ENCODE data around the gene PRKCA.

The PRKCA gene

DNA sequence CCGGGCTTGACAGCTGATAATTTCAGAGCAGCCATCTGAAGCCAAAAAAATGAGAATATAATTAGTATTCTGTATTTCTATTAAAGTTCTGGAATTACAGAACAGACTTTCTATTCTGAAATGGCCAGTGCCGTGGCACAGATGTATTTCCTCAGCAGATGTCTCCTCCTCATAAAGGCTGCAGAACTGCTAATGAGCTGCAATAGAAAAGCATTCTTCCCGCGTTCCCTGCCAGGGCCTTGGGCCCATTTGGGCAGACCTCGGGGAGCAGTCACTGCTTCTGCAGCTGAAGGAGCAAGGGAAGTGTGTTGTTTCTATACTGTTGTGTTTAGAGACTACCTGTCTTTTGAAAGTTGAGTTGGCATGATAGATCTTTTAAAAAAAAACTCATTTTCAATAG, 379.9 kb downstream of the PRKCA start:
- Histone ChIP-seq H3K27ac (ENCODE audit: low read depth, low read length) (no peak overlapping the region), H3K36me3 (ENCODE audit: insufficient read depth, low read length) (no peaks in the 10 kb centered on the region), H3K9ac (ENCODE audit: low read length) (no peak overlapping the region), H3K9me3 (ENCODE audit: low read length) (no peaks in the 10 kb centered on the region), H3K4me1 (ENCODE audit: insufficient read depth, low read length) (peaks cover 6% of the 10 kb centered on the region), H3K4me3 (ENCODE audit: low read depth in 1 of 2, low read length in 2 of 2) (no peak overlapping the region), H3K27me3 (ENCODE audit: control insufficient read depth in 1 of 2, insufficient read depth in 2 of 2, low read length in 2 of 2) (no peaks in the 10 kb centered on the region)

DNA sequence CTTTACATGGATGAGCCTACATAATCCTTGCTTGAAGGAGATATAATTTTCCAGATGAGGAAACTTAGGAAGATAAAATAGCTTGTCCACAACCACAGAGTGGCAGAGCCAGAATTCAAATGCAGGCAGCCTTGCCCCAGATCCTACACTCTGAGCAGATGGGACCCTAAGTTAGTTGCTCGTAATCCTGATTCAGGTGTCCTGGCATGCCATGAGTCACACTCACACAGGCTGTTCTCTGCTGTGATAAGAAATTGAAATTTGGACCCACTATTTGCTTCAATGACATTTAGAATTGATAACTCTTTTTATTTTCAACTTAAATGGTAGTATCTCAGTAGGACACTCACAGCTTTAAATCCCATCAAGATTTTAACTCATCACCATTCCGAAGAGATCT, 381.8 kb downstream of the PRKCA start:
- Histone ChIP-seq H3K27me3 (ENCODE audit: control insufficient read depth in 1 of 2, insufficient read depth in 2 of 2, low read length in 2 of 2) (no peaks in the 10 kb centered on the region), H3K4me1 (ENCODE audit: insufficient read depth, low read length) (peaks cover 6% of the 10 kb centered on the region), H3K36me3 (ENCODE audit: insufficient read depth, low read length) (peaks cover 13% of the 10 kb centered on the region), H3K4me3 (ENCODE audit: low read depth in 1 of 2, low read length in 2 of 2) (no peak overlapping the region), H3K9ac (ENCODE audit: low read length) (no peak overlapping the region), H3K27ac (ENCODE audit: low read depth, low read length) (no peak overlapping the region), H3K9me3 (ENCODE audit: low read length) (no peaks in the 10 kb centered on the region)

GRCh38 chr17:66684731-66685130, 382.3 kb downstream of the PRKCA start:
- Histone ChIP-seq H3K4me3 (ENCODE audit: low read depth in 1 of 2, low read length in 2 of 2) (no peak overlapping the region), H3K27ac (ENCODE audit: low read depth, low read length) (no peak overlapping the region), H3K9me3 (ENCODE audit: low read length) (no peaks in the 10 kb centered on the region), H3K36me3 (ENCODE audit: insufficient read depth, low read length) (peaks cover 14% of the 10 kb centered on the region), H3K9ac (ENCODE audit: low read length) (no peak overlapping the region), H3K4me1 (ENCODE audit: insufficient read depth, low read length) (peaks cover 6% of the 10 kb centered on the region), H3K27me3 (ENCODE audit: control insufficient read depth in 1 of 2, insufficient read depth in 2 of 2, low read length in 2 of 2) (no peaks in the 10 kb centered on the region)

DNA sequence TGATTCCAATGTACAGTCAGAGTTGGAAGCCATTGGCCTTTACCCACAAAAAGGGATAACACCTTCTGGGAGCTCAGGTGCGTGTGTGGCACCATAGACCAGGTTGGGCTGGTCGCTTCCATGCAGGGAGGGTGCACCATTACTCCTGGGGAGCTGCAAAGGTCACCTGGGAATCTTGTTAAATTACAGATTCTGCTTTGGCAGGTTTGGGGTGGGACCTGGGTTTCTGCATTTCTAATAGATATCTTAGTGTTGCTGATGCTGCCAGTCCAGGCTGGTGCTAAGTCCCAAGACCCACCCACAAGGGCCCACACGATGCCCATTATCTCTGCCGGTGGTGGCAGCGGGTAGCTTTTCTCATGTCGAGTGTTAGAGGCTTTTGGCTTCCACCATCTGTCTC, 384.2 kb downstream of the PRKCA start:
- H3K27me3 ChIP-seq (ENCODE audit: control insufficient read depth in 1 of 2, insufficient read depth in 2 of 2, low read length in 2 of 2) = no peaks in the 10 kb centered on the region
- H3K36me3 ChIP-seq (ENCODE audit: insufficient read depth, low read length) = peaks cover 24% of the 10 kb centered on the region
- no peaks in the 10 kb centered on the region for H3K9me3 ChIP-seq (ENCODE audit: low read length)
- H3K4me1 ChIP-seq (ENCODE audit: insufficient read depth, low read length) = peaks cover 9% of the 10 kb centered on the region
- H3K27ac ChIP-seq (ENCODE audit: low read depth, low read length) = no peak overlapping the region
- no peak overlapping the region for H3K4me3 ChIP-seq (ENCODE audit: low read depth in 1 of 2, low read length in 2 of 2)
- no peak overlapping the region for H3K9ac ChIP-seq (ENCODE audit: low read length)

- H3K9ac ChIP-seq (ENCODE audit: low read length) = no peak overlapping the region
- H3K27me3 ChIP-seq (ENCODE audit: control insufficient read depth in 1 of 2, insufficient read depth in 2 of 2, low read length in 2 of 2) = no peaks in the 10 kb centered on the region
- no peaks in the 10 kb centered on the region for H3K9me3 ChIP-seq (ENCODE audit: low read length)
- H3K27ac ChIP-seq (ENCODE audit: low read depth, low read length) = no peak overlapping the region
- peaks cover 13% of the 10 kb centered on the region for H3K4me1 ChIP-seq (ENCODE audit: insufficient read depth, low read length)
- no peak overlapping the region for H3K4me3 ChIP-seq (ENCODE audit: low read depth in 1 of 2, low read length in 2 of 2)
- H3K36me3 ChIP-seq (ENCODE audit: insufficient read depth, low read length) = peaks cover 28% of the 10 kb centered on the region
Measured at GRCh38 chr17:66687570-66688284, 385.3 kb downstream of the PRKCA start.

DNA sequence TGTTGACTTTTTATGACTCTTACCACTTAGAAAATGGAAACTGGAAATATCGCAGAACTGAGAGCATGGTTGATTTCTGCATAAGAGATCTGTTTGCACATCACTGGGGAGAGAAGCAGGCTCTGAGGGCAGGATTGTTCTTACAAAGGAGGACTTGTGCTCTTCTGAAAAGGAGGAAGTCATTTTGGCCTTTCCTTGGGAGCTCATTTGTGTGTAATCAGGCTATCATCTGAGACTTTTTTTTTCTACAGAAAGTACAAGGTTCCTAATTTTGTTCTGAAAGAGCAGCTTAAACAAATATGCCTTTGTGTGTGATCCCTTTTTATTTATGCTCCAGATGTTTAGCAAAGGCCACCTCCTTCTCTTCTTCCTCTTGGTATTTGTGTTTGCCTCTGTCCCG, 386.8 kb downstream of the PRKCA start:
- Histone ChIP-seq H3K4me1 (ENCODE audit: insufficient read depth, low read length) (peaks cover 13% of the 10 kb centered on the region), H3K36me3 (ENCODE audit: insufficient read depth, low read length) (peaks cover 28% of the 10 kb centered on the region), H3K4me3 (ENCODE audit: low read depth in 1 of 2, low read length in 2 of 2) (no peak overlapping the region), H3K27ac (ENCODE audit: low read depth, low read length) (no peak overlapping the region), H3K9me3 (ENCODE audit: low read length) (no peaks in the 10 kb centered on the region), H3K27me3 (ENCODE audit: control insufficient read depth in 1 of 2, insufficient read depth in 2 of 2, low read length in 2 of 2) (no peaks in the 10 kb centered on the region), H3K9ac (ENCODE audit: low read length) (no peak overlapping the region)

GRCh38 chr17:66690166-66690565, 387.8 kb downstream of the PRKCA start:
- H3K9ac ChIP-seq (ENCODE audit: low read length) = no peak overlapping the region
- no peak overlapping the region for H3K4me3 ChIP-seq (ENCODE audit: low read depth in 1 of 2, low read length in 2 of 2)
- H3K36me3 ChIP-seq (ENCODE audit: insufficient read depth, low read length) = peaks cover 28% of the 10 kb centered on the region
- no peak overlapping the region for H3K27ac ChIP-seq (ENCODE audit: low read depth, low read length)
- no peaks in the 10 kb centered on the region for H3K9me3 ChIP-seq (ENCODE audit: low read length)
- peaks cover 13% of the 10 kb centered on the region for H3K4me1 ChIP-seq (ENCODE audit: insufficient read depth, low read length)
- no peaks in the 10 kb centered on the region for H3K27me3 ChIP-seq (ENCODE audit: control insufficient read depth in 1 of 2, insufficient read depth in 2 of 2, low read length in 2 of 2)

DNA sequence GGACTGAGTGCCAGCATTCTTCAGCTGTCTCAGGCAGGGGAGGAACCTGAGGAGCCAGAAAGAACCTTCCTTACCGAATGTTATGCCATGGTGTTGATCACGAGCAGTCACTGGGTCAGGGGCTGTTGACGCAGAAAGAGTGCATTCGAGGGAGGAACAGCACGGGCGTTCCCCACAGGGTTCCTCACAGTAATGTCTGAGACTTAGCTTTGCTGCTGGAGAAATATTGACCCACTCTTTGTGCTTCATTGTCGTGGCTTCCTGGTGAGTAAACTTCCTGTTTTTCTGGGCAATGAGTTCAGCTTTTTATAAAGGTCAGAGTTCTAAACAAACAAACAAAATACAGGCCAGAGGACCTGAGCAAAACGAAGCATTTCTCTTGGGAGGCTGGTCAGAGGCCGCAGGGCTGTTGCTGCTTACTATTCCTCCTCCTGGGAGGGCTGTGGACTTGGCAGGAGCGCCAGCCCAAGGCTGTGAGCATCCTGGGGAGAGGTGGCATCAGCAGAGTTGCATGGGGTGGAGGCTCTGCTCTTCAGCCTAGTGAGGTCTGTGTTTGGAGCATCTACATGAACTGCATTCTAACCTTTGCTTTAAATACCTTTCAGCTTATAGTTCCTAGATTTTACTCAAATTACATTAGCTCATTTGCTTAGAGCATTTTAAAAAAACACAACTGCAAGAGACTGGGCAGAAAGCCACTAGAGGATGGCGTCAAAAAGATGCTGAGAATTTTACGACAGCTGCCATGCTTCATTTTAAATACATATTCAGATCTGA, 389.4 kb downstream of the PRKCA start:
- Histone ChIP-seq H3K9me3 (ENCODE audit: low read length) (no peaks in the 10 kb centered on the region), H3K27ac (ENCODE audit: low read depth, low read length) (no peak overlapping the region), H3K36me3 (ENCODE audit: insufficient read depth, low read length) (peaks cover 36% of the 10 kb centered on the region), H3K4me3 (ENCODE audit: low read depth in 1 of 2, low read length in 2 of 2) (no peak overlapping the region), H3K4me1 (ENCODE audit: insufficient read depth, low read length) (peaks cover 13% of the 10 kb centered on the region), H3K27me3 (ENCODE audit: control insufficient read depth in 1 of 2, insufficient read depth in 2 of 2, low read length in 2 of 2) (no peaks in the 10 kb centered on the region), H3K9ac (ENCODE audit: low read length) (no peak overlapping the region)

DNA sequence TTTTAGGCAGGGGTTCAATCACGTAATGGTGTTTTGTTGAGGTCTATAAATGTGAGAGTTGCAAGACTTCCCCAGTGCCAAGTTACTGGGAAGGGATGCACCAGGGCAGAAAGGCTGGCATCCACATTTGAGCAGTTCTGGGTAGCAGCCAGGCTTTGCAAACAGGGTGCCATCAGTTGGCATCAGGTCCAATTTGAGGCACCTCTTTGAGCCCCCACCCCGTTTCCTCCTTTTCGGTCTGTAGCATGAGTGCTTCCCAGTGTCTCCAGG, 389.9 kb downstream of the PRKCA start:
- Histone ChIP-seq H3K9ac (ENCODE audit: low read length) (no peak overlapping the region), H3K27me3 (ENCODE audit: control insufficient read depth in 1 of 2, insufficient read depth in 2 of 2, low read length in 2 of 2) (no peaks in the 10 kb centered on the region), H3K27ac (ENCODE audit: low read depth, low read length) (no peak overlapping the region), H3K4me3 (ENCODE audit: low read depth in 1 of 2, low read length in 2 of 2) (no peak overlapping the region), H3K4me1 (ENCODE audit: insufficient read depth, low read length) (peaks cover 13% of the 10 kb centered on the region), H3K9me3 (ENCODE audit: low read length) (no peaks in the 10 kb centered on the region), H3K36me3 (ENCODE audit: insufficient read depth, low read length) (peaks cover 41% of the 10 kb centered on the region)

- Histone ChIP-seq H3K36me3 (ENCODE audit: insufficient read depth, low read length) (peaks cover 28% of the 10 kb centered on the region), H3K27ac (ENCODE audit: low read depth, low read length) (no peak overlapping the region), H3K4me1 (ENCODE audit: insufficient read depth, low read length) (peaks cover 13% of the 10 kb centered on the region), H3K9me3 (ENCODE audit: low read length) (no peaks in the 10 kb centered on the region), H3K4me3 (ENCODE audit: low read depth in 1 of 2, low read length in 2 of 2) (no peak overlapping the region), H3K27me3 (ENCODE audit: control insufficient read depth in 1 of 2, insufficient read depth in 2 of 2, low read length in 2 of 2) (no peaks in the 10 kb centered on the region), H3K9ac (ENCODE audit: low read length) (no peak overlapping the region)
Measured at GRCh38 chr17:66695098-66695497, 392.7 kb downstream of the PRKCA start.

DNA sequence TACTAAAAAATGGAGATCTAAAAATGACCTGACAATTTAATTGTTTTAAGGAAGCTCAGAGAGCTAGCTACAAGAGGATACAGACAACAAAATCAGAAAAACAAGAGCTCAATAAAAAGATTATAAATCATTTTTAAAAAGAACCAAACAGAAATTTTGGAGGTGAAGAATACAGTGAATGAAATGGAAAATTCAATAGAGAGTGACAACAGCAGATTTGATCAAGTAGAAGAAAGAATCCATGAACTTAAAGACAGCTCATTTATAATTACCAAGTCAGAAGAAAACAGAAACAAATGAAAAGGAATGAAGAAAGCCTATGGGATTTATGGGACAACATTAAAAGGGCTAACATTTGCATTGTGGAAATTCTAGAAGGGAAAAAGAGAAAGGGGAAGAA, 395.9 kb downstream of the PRKCA start:
- H3K4me3 ChIP-seq (ENCODE audit: low read depth in 1 of 2, low read length in 2 of 2) = no peak overlapping the region
- H3K9ac ChIP-seq (ENCODE audit: low read length) = no peak overlapping the region
- H3K36me3 ChIP-seq (ENCODE audit: insufficient read depth, low read length) = peaks cover 18% of the 10 kb centered on the region
- H3K9me3 ChIP-seq (ENCODE audit: low read length) = no peaks in the 10 kb centered on the region
- no peaks in the 10 kb centered on the region for H3K27me3 ChIP-seq (ENCODE audit: control insufficient read depth in 1 of 2, insufficient read depth in 2 of 2, low read length in 2 of 2)
- H3K27ac ChIP-seq (ENCODE audit: low read depth, low read length) = no peak overlapping the region
- H3K4me1 ChIP-seq (ENCODE audit: insufficient read depth, low read length) = no peaks in the 10 kb centered on the region

- Histone ChIP-seq H3K9ac (ENCODE audit: low read length) (no peak overlapping the region), H3K4me3 (ENCODE audit: low read depth in 1 of 2, low read length in 2 of 2) (no peak overlapping the region), H3K36me3 (ENCODE audit: insufficient read depth, low read length) (peaks cover 12% of the 10 kb centered on the region), H3K27ac (ENCODE audit: low read depth, low read length) (no peak overlapping the region), H3K4me1 (ENCODE audit: insufficient read depth, low read length) (no peaks in the 10 kb centered on the region), H3K27me3 (ENCODE audit: control insufficient read depth in 1 of 2, insufficient read depth in 2 of 2, low read length in 2 of 2) (no peaks in the 10 kb centered on the region), H3K9me3 (ENCODE audit: low read length) (no peaks in the 10 kb centered on the region)
Measured at GRCh38 chr17:66701462-66701861, 399.0 kb downstream of the PRKCA start.
